GM20000 (cell line): ENCODE data around the gene ROR1.

Experiments
- DNase-seq: peaks from one replicate; pipeline ENCODE4 v3.0.0; 2012; ENCODE audit warnings: low spot score
- CTCF ChIP-seq: IDR thresholded peaks from 2 replicates; pipeline ENCODE4 v1.5.1; 2012; ENCODE audit warnings: mild to moderate bottlenecking, control low read depth; ENCODE audit errors: extremely low read depth, missing control alignments

ROR1 gene

GRCh38 chr1:63747445-63747844 lies 26.4 kb upstream of the ROR1 start:
- no peak for DNase-seq
- TF ChIP-seq CTCF: no peak

- DNase-seq: no peak
- TF ChIP-seq CTCF: no peak
Measured at GRCh38 chr1:63748046-63748580, 25.7 kb upstream of the ROR1 start.

GRCh38 chr1:63748641-63749040 lies 25.2 kb upstream of the ROR1 start:
- no peak for DNase-seq
- TF ChIP-seq CTCF: no peak

- TF ChIP-seq CTCF: no peak
- no peak for DNase-seq
Measured at GRCh38 chr1:63750721-63751120, 23.1 kb upstream of the ROR1 start.

- DNase-seq: no peak
- TF ChIP-seq CTCF: no peak
Measured at GRCh38 chr1:63752176-63752575, 21.6 kb upstream of the ROR1 start.

- DNase-seq: no peak
Measured at GRCh38 chr1:63753591-63753990, 20.2 kb upstream of the ROR1 start.

GRCh38 chr1:63756839-63757238 lies 17.0 kb upstream of the ROR1 start:
- DNase-seq: no peak
- no peak for TF ChIP-seq CTCF

More at GRCh38 chr1:63753591-63753990, 20.2 kb upstream of the ROR1 start:
- no peak for TF ChIP-seq CTCF
